IMR-90 (cell line): ENCODE measurements around the gene MGRN1. TPM values are rescaled to one million over a fixed set of nuclear protein-coding genes. Genes with fewer than 3 reads are reported as not detected.

Experiments used
- ATAC-seq: fragments of 200-7000 bp; cut with Tn5 transposase; 2 replicates; pipeline ENCODE4 v1.9.1; 2020; ENCODE audit warnings: low read depth, mild to moderate bottlenecking, moderate library complexity
- BruUV-seq: library from RNA; stranded (reverse); fragments of 400-500 nt; replicated peaks from 2 replicates; lab custom pipeline; 2021; lab: Mats Ljungman, UMichigan
- CTCF ChIA-PET: fragments of 300-600 bp; formaldehyde crosslinking; extraction: SDS; loops from one replicate; lab custom pipeline; 2021; ENCODE audit warnings: antibody characterized with exemption; lab: Yijun Ruan, JAX
- POLR2A ChIA-PET: fragments of 300-600 bp; sonication (Branson Sonifier 250); formaldehyde crosslinking; loops from one replicate; lab custom pipeline; 2022; ENCODE audit warnings: antibody characterized with exemption; ENCODE audit not compliant: unreplicated experiment; lab: Charles Lee
- DNase-seq: peaks from one replicate; pipeline ENCODE4 v3.0.0; 2013
- H2AFZ ChIP-seq: replicated peaks from 2 replicates; pipeline ENCODE3; 2013; ENCODE audit warnings: low read length, mild to moderate bottlenecking; ENCODE audit not compliant: poor library complexity
- H2AK5ac ChIP-seq: 2 replicates; pipeline ENCODE4 v1.6.1; 2013; ENCODE audit warnings: low read depth, low read length, inconsistent platforms
- H2AK9ac ChIP-seq: replicated peaks from 2 replicates; pipeline ENCODE3; 2013; ENCODE audit warnings: mild to moderate bottlenecking, low read depth, low read length, moderate library complexity; ENCODE audit not compliant: poor library complexity
- H2BK120ac ChIP-seq: 2 replicates; pipeline ENCODE4 v1.6.1; 2013; ENCODE audit warnings: low read depth, low read length, inconsistent platforms
- H2BK15ac ChIP-seq: 3 replicates; pipeline ENCODE4 v1.6.1; 2013; ENCODE audit warnings: low read depth, low read length, inconsistent platforms
- H2BK20ac ChIP-seq: 2 replicates; pipeline ENCODE4 v1.6.1; 2013; ENCODE audit warnings: low read depth, mild to moderate bottlenecking, inconsistent platforms, low read length, moderate library complexity
- H2BK5ac ChIP-seq: 2 replicates; pipeline ENCODE4 v1.6.1; 2013; ENCODE audit warnings: mild to moderate bottlenecking, low read depth, low read length, inconsistent platforms; ENCODE audit not compliant: poor library complexity, severe bottlenecking
- H3K14ac ChIP-seq: replicated peaks from 2 replicates; pipeline ENCODE4 v1.6.1; 2013; ENCODE audit warnings: low read depth, low read length, inconsistent platforms
- H3K18ac ChIP-seq: 2 replicates; pipeline ENCODE4 v1.6.1; 2013; ENCODE audit warnings: low read depth, low read length, control low read depth
- H3K23ac ChIP-seq: 2 replicates; pipeline ENCODE4 v1.6.1; 2013; ENCODE audit warnings: low read depth, low read length, inconsistent platforms
- H3K27ac ChIP-seq: 2 replicates; pipeline ENCODE4 v1.5.1; 2013; ENCODE audit warnings: mild to moderate bottlenecking, control low read depth, low read length; ENCODE audit not compliant: insufficient read depth
- H3K27me3 ChIP-seq: 2 replicates; pipeline ENCODE4 v1.6.1; 2013; ENCODE audit warnings: low read length; ENCODE audit not compliant: control insufficient read depth, insufficient read depth
- H3K36me3 ChIP-seq: 2 replicates; pipeline ENCODE4 v1.6.1; 2013; ENCODE audit warnings: low read length, mixed read lengths; ENCODE audit not compliant: control insufficient read depth, insufficient read depth
- H3K4ac ChIP-seq: 2 replicates; pipeline ENCODE4 v1.6.1; 2013; ENCODE audit warnings: low read depth, low read length, inconsistent platforms
- H3K4me1 ChIP-seq: 2 replicates; pipeline ENCODE4 v1.6.1; 2013; ENCODE audit warnings: low read length, mixed read lengths; ENCODE audit not compliant: control insufficient read depth, insufficient read depth
- H3K4me2 ChIP-seq: 2 replicates; pipeline ENCODE4 v1.6.1; 2013; ENCODE audit warnings: low read depth, mild to moderate bottlenecking, control low read depth, low read length, moderate library complexity
- H3K4me3 ChIP-seq: 2 replicates; pipeline ENCODE4 v1.5.1; 2013; ENCODE audit warnings: low read depth, mild to moderate bottlenecking, control low read depth, low read length, moderate library complexity; ENCODE audit not compliant: insufficient read depth
- H3K56ac ChIP-seq: 2 replicates; pipeline ENCODE4 v1.6.1; 2013; ENCODE audit warnings: low read length, inconsistent platforms; ENCODE audit not compliant: insufficient read depth; ENCODE audit errors: extremely low read depth
- H3K79me1 ChIP-seq, 2 experiments: 2 replicates each; pipeline ENCODE4 v1.6.1; 2013; ENCODE audit warnings: low read length in 2 of 2, inconsistent platforms in 1 of 2, low read depth in 1 of 2
- H3K9ac ChIP-seq: 2 replicates; pipeline ENCODE4 v1.6.1; 2013; ENCODE audit warnings: low read depth, low read length, control low read depth
- H3K9me1 ChIP-seq: 2 replicates; pipeline ENCODE4 v1.6.1; 2013; ENCODE audit warnings: low read length, inconsistent platforms; ENCODE audit not compliant: insufficient read depth
- H3K9me3 ChIP-seq: 2 replicates; pipeline ENCODE4 v1.6.1; 2013; ENCODE audit warnings: low read length; ENCODE audit not compliant: control insufficient read depth, insufficient read depth
- H4K20me1 ChIP-seq: 2 replicates; pipeline ENCODE4 v1.6.1; 2013; ENCODE audit warnings: low read length, inconsistent platforms; ENCODE audit not compliant: insufficient read depth
- H4K5ac ChIP-seq: 2 replicates; pipeline ENCODE4 v1.6.1; 2013; ENCODE audit warnings: mild to moderate bottlenecking, low read depth, low read length, control low read depth
- H4K8ac ChIP-seq, 2 experiments: 2 replicates each; pipeline ENCODE4 v1.6.1; 2013; ENCODE audit warnings: low read depth in 2 of 2, low read length in 2 of 2, control low read depth in 1 of 2, inconsistent platforms in 1 of 2
- H4K91ac ChIP-seq: 2 replicates; pipeline ENCODE4 v1.6.1; 2013; ENCODE audit warnings: low read depth, low read length, inconsistent platforms; ENCODE audit not compliant: insufficient read depth
- POLR2A ChIP-seq: IDR thresholded peaks from 2 replicates; pipeline ENCODE4 v1.6.1; 2012; ENCODE audit warnings: mild to moderate bottlenecking, low read depth, low read length
- RAD21 ChIP-seq: IDR thresholded peaks from 2 replicates; pipeline ENCODE4 v1.6.1; 2012; ENCODE audit warnings: low read length, improper control_type of control experiment
- WGBS, 2 experiments: methylation state at CpG; one replicate each; pipeline versions ENCODE4 v1.1.5 to v1.1.7; 2013; ENCODE audit warnings: missing lambda C conversion rate in 2 of 2; ENCODE audit not compliant: insufficient read length in 1 of 2; ENCODE audit errors: extremely low coverage in 2 of 2; 5-methylcytosine and 5-hydroxymethylcytosine counted together
- dilution Hi-C: fragments of 300-500 bp; cut with HindIII; formaldehyde crosslinking; loops from one replicate; pipeline ENCODE4 v1.14.3; 2018; ENCODE audit warnings: low sequenced_read_pairs; ENCODE audit not compliant: unreplicated experiment
- in situ Hi-C: fragments of 300-500 bp; cut with MboI; formaldehyde crosslinking; loops from 3 replicates; pipeline ENCODE4 v1.14.3; 2019; ENCODE audit warnings: low sequenced_read_pairs, inconsistent platforms, mixed read lengths
- intact Hi-C: fragments of 100-400 bp; cut with micrococcal nuclease; formaldehyde crosslinking; loops from 2 replicates; pipeline ENCODE4 v1.10.0; 2022
- polyA plus RNA-seq, 3 experiments: library from polyadenylated mRNA; depleted of rRNA; stranded (reverse); fragments of >200 nt; gene quantifications; 2 replicates each; pipeline ENCODE4 v1.2.3, GENCODE V29; 2012; ENCODE audit warnings: low replicate concordance in 1 of 3
- total RNA-seq: library from RNA; depleted of rRNA; stranded (reverse); fragments of >200 nt; gene quantifications from 2 replicates; pipeline ENCODE4 v1.2.3, GENCODE V29; 2012
- TF ChIP-seq, protein P1 (sequence below): fragments of 150-350 bp; IDR thresholded peaks from 2 replicates; pipeline ENCODE4 v1.6.1; 2017; ENCODE audit warnings: mild to moderate bottlenecking, antibody characterized with exemption, low read length, low read depth

Gene MGRN1
- total and polyA plus RNA-seq, 2 of the 4 experiments (the other 2 are of a cell fraction), result 11.7 to 32.7 TPM

DNA sequence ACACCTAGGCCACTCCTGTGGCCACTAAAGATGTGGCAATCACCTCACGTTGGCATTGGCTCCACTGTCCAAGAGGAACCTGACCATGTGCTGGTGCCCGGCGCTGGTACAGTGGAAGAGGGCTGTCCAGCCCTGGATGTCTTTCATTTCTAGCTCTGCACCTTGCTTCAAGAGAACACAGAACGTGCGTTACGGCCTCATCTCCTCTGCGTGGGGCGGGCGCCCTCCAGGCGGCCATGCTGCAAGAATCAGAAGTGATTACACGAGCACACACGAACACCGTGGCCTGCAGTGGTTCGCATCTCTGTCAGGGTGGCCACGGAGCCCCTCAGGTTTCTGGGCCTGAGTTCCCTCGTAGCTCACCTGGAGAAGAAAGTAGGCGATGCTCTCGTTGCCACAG is 102.0 kb downstream of the MGRN1 start:
- 89% methylated on average over 13 of the region's 18 CpGs; no CpG with 5 or more reads in 1 of the 2 experiments for WGBS, 2 experiments
- Histone ChIP-seq H3K9me3 (no peaks in the 10 kb centered on the region), H2AK5ac (no peak overlapping the region), H2BK20ac (no peak overlapping the region), H2BK120ac (no peak overlapping the region), H3K27me3 (no peaks in the 10 kb centered on the region), H3K18ac (no peak overlapping the region), H3K36me3 (peaks cover 53% of the 10 kb centered on the region), H2BK15ac (no peak overlapping the region), H4K20me1 (no peaks in the 10 kb centered on the region), H3K14ac (no peak overlapping the region), H4K91ac (no peak overlapping the region), H4K5ac (no peak overlapping the region), H4K8ac (no peak overlapping the region), H3K79me1 (peaks cover 7 to 39% of the 10 kb centered on the region in 2 experiments; a peak in 3 of 4 replicates), H3K23ac (no peak overlapping the region), H3K4me1 (no peaks in the 10 kb centered on the region), H2AFZ (no peak overlapping the region), H3K56ac (no peak overlapping the region), H2BK5ac (no peak overlapping the region), H3K4me3 (no peak overlapping the region), H3K9me1 (no peaks in the 10 kb centered on the region), H3K4ac (no peak overlapping the region), H3K9ac (no peak overlapping the region), H2AK9ac (no peak overlapping the region), H3K4me2 (no peak overlapping the region), H3K27ac (no peak overlapping the region)
- ChIA-PET CTCF (no interaction called here), POLR2A (no interaction called here)
- in situ Hi-C loops, result no loop called here
- DNase-seq, result no peak
- BruUV-seq, result no TSS peak
- intact Hi-C loops, result no loop called here
- no peak for ATAC-seq
- dilution Hi-C loops, result no loop called here
- TF ChIP-seq, protein P1, sequence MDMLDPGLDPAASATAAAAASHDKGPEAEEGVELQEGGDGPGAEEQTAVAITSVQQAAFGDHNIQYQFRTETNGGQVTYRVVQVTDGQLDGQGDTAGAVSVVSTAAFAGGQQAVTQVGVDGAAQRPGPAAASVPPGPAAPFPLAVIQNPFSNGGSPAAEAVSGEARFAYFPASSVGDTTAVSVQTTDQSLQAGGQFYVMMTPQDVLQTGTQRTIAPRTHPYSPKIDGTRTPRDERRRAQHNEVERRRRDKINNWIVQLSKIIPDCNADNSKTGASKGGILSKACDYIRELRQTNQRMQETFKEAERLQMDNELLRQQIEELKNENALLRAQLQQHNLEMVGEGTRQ, result no peak
- TF ChIP-seq RAD21 (no peak), POLR2A (no peak)
